Medulla oblongata (tissue), 1 donor: ENCODE measurements around the gene IL20.

ENCODE experiments used
- DNase-seq: peaks from one replicate; pipeline ENCODE4 v3.0.0-alpha.2; 2015; ENCODE audit errors: extremely low spot score

IL20 gene

GRCh38 chr1:206878456-206878855, 13.0 kb downstream of the IL20 start:
- no peak for DNase-seq

GRCh38 chr1:206880314-206880713, 14.9 kb downstream of the IL20 start:
- no peak for DNase-seq

GRCh38 chr1:206882555-206882954, 17.1 kb downstream of the IL20 start:
- DNase-seq, result no peak

GRCh38 chr1:206883160-206883559, 17.7 kb downstream of the IL20 start:
- DNase-seq, result no peak

- no peak for DNase-seq
Measured at GRCh38 chr1:206883876-206884275, 18.5 kb downstream of the IL20 start.

- DNase-seq, result no peak
Measured at GRCh38 chr1:206885341-206886060, 20.1 kb downstream of the IL20 start.

- DNase-seq, result no peak
Measured at GRCh38 chr1:206886831-206887230, 21.4 kb downstream of the IL20 start.

- DNase-seq, result no peak
Measured at GRCh38 chr1:206887701-206888100, 22.3 kb downstream of the IL20 start.

GRCh38 chr1:206890125-206891060, 25.0 kb downstream of the IL20 start:
- no peak for DNase-seq

- no peak for DNase-seq
Measured at GRCh38 chr1:206891412-206891811, 26.0 kb downstream of the IL20 start.

- no peak for DNase-seq
Measured at GRCh38 chr1:206892351-206892984, 27.0 kb downstream of the IL20 start.

GRCh38 chr1:206893380-206893779, 28.0 kb downstream of the IL20 start:
- DNase-seq, result no peak

GRCh38 chr1:206895325-206895724, 29.9 kb downstream of the IL20 start:
- no peak for DNase-seq

GRCh38 chr1:206895837-206896242, 30.4 kb downstream of the IL20 start:
- no peak for DNase-seq

- DNase-seq, result no peak
Measured at GRCh38 chr1:206896261-206896660, 30.8 kb downstream of the IL20 start.

- DNase-seq, result no peak
Measured at GRCh38 chr1:206897175-206897574, 31.8 kb downstream of the IL20 start, which contains the start of gene IL24. IL24 (plus strand) TSS chr1:206897443; CDS start chr1:206897833, 390 bp downstream.

GRCh38 chr1:206898089-206898914, 32.9 kb downstream of the IL20 start:
- DNase-seq, result no peak

- DNase-seq, result no peak
Measured at GRCh38 chr1:206898915-206899431, 33.5 kb downstream of the IL20 start.

- no peak for DNase-seq
Measured at GRCh38 chr1:206899717-206900116, 34.3 kb downstream of the IL20 start.

GRCh38 chr1:206900149-206900548, 34.7 kb downstream of the IL20 start:
- no peak for DNase-seq

- no peak for DNase-seq
Measured at GRCh38 chr1:206901944-206902343, 36.5 kb downstream of the IL20 start.
